Measurements from ENCODE around the gene CYLD.

Gene CYLD

GRCh38 chr16:50778284-50779163, 36.6 kb downstream of the CYLD start:
- H3K27me3 ChIP-seq (replicated peaks; ENCODE audit: control insufficient read depth, insufficient read depth, low read length): no peaks in the 10 kb centered on the region
- no peak for TF ChIP-seq CTCF (IDR thresholded peaks at IDR 0.05; ENCODE audit: insufficient read depth, low read length, poor library complexity, severe bottlenecking)
- no peak overlapping the region for H3K4me3 ChIP-seq (replicated peaks; ENCODE audit: low read depth, low read length)
- peaks cover 9% of the 10 kb centered on the region for H3K36me3 ChIP-seq (ENCODE audit: control insufficient read depth, insufficient read depth, low read length)
- no peak for DNase-seq (ENCODE audit: extremely low read depth, insufficient read length)

DNA sequence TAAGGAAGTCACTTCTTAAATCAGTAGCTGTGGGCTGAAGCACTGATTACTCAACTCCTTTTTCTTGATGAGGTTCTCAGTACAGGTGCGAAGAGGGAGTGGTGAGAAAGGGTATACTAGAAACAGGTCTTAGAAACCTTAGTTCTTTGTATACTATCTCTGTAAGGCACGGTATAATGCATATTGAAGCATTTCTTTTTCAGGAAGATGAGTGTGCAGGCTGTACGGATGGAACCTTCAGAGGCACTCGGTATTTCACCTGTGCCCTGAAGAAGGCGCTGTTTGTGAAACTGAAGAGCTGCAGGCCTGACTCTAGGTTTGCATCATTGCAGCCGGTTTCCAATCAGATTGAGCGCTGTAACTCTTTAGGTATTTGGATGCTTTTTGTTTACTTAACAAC, 39.2 kb downstream of the CYLD start:
- DNase-seq (ENCODE audit: extremely low read depth, insufficient read length): no peak
- no peaks in the 10 kb centered on the region for H3K27me3 ChIP-seq (replicated peaks; ENCODE audit: control insufficient read depth, insufficient read depth, low read length)
- peaks cover 10% of the 10 kb centered on the region for H3K36me3 ChIP-seq (ENCODE audit: control insufficient read depth, insufficient read depth, low read length)
- no peak overlapping the region for H3K4me3 ChIP-seq (replicated peaks; ENCODE audit: low read depth, low read length)
- TF ChIP-seq CTCF (IDR thresholded peaks at IDR 0.05; ENCODE audit: insufficient read depth, low read length, poor library complexity, severe bottlenecking): no peak

DNA sequence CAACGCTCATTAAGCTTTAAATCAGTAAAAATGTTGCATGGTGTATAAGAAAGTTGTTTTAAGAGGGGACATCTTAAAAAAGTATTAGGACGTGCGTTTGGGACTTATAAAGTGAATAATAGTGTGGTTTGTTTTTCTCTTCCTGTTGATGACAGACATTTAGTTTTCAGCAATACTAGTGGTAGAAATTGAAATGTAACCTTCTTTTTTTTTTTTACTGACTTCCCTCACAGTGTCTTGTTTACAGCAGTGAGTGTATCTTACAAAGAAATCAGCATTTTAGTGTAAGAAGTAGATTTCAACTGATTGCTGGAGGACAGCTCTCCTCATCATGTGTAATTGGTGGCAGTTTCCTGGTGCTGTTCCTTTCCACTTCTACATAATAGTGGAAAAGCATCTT, 39.6 kb downstream of the CYLD start:
- no peak for TF ChIP-seq CTCF (IDR thresholded peaks at IDR 0.05; ENCODE audit: insufficient read depth, low read length, poor library complexity, severe bottlenecking)
- DNase-seq (ENCODE audit: extremely low read depth, insufficient read length): no peak
- Histone ChIP-seq H3K27me3 (replicated peaks; ENCODE audit: control insufficient read depth, insufficient read depth, low read length) (no peaks in the 10 kb centered on the region), H3K4me3 (replicated peaks; ENCODE audit: low read depth, low read length) (no peak overlapping the region), H3K36me3 (ENCODE audit: control insufficient read depth, insufficient read depth, low read length) (peaks cover 10% of the 10 kb centered on the region)

DNA sequence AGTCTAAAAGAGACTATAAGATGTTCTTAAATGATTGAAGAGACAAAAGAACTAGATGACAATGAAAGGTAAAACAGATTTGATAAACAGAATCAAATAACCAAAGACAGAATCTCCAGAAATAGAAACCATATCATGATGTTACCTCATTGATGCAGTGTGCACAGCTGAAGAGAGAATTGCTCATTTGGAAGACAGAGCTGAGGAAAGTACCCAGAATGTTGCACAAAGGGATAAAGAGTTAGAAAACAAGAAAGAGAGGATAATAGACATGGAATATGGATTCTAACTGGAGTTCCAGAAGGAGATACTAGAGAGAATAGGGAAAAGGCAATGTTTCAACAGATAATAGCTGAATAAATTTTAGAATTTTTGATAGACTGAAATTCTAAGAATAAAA, 47.9 kb downstream of the CYLD start:
- H3K36me3 ChIP-seq (ENCODE audit: control insufficient read depth, insufficient read depth, low read length): peaks cover 5% of the 10 kb centered on the region
- no peak for TF ChIP-seq CTCF (IDR thresholded peaks at IDR 0.05; ENCODE audit: insufficient read depth, low read length, poor library complexity, severe bottlenecking)

DNA sequence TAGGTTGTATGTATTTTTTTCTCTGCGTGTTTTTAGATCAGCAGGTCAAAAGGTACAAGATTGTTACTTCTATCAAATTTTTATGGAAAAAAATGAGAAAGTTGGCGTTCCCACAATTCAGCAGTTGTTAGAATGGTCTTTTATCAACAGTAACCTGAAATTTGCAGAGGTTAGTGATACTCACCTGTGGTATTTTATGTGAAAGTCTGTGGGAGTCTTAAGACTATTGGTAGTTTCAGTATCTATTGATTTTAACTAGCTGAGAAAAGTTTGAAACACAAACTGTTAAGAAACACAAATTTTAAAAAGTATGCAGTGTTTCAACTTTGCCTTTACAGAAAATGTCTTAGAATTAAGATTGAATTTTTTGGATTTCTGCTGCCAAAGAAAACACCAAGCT, 49.6 kb downstream of the CYLD start:
- DNase-seq (ENCODE audit: extremely low read depth, insufficient read length): no peak
- no peak for TF ChIP-seq CTCF (IDR thresholded peaks at IDR 0.05; ENCODE audit: insufficient read depth, low read length, poor library complexity, severe bottlenecking)
- Histone ChIP-seq H3K27me3 (replicated peaks; ENCODE audit: control insufficient read depth, insufficient read depth, low read length) (no peaks in the 10 kb centered on the region), H3K4me3 (replicated peaks; ENCODE audit: low read depth, low read length) (no peak overlapping the region), H3K36me3 (ENCODE audit: control insufficient read depth, insufficient read depth, low read length) (peaks cover 12% of the 10 kb centered on the region)

More for the DNA sequence above, 47.9 kb downstream of the CYLD start:
- DNase-seq (ENCODE audit: extremely low read depth, insufficient read length): no peak
- Histone ChIP-seq H3K4me3 (replicated peaks; ENCODE audit: low read depth, low read length) (no peak overlapping the region), H3K27me3 (replicated peaks; ENCODE audit: control insufficient read depth, insufficient read depth, low read length) (no peaks in the 10 kb centered on the region)
